ENCODE measurements around the gene ARL10.
A peak's percentile ranks its signal among the peaks of the same experiment; 100 is the strongest.

Gene ARL10, protein sequence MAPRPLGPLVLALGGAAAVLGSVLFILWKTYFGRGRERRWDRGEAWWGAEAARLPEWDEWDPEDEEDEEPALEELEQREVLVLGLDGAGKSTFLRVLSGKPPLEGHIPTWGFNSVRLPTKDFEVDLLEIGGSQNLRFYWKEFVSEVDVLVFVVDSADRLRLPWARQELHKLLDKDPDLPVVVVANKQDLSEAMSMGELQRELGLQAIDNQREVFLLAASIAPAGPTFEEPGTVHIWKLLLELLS

DNA sequence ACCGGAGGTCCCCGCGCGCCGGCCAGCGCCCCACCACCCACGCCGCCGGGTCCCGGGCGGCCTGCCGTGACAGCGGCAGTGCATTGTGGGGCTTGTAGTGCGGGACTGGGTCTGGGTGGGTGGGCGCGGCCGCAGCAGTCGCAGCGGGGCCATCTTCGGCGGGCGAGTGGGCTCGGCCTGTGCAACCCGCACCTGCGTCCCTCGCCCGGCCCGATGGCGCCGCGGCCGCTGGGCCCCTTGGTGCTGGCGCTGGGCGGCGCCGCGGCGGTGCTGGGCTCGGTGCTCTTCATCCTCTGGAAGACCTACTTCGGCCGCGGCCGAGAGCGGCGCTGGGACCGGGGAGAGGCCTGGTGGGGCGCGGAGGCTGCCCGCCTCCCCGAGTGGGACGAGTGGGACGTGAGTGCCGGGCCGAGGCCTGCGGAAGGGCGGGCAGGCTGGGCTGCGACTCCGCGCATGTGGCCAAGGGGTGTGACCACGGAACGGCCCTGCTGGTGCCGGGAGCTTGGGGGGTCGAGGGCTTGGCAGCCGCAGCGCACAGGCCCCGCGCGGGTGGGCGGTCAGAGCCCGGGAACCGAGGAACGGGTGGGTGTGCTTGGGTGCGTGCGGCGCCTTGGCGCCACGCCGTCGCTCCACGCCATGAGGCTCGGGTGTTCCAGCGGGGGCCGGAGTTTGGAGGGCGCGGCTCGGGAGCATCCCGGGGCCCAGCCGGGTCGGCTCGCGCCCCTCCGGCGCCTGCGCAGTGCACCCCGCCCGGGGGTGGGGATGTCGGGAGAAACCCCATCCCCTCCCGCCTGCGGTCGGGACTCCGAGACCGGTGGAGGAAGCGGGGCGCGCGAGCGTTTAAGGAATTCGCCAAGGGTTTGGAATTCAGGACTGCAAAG lies at the start of gene ARL10:
Gene ARL10 (plus strand): TSS at position 137 of the 881 bp plus-strand sequence. CDS start 77 bp downstream, at position 214.
- no peak within 1 kb of the TSS for H3K27ac Mint-ChIP-seq

DNA sequence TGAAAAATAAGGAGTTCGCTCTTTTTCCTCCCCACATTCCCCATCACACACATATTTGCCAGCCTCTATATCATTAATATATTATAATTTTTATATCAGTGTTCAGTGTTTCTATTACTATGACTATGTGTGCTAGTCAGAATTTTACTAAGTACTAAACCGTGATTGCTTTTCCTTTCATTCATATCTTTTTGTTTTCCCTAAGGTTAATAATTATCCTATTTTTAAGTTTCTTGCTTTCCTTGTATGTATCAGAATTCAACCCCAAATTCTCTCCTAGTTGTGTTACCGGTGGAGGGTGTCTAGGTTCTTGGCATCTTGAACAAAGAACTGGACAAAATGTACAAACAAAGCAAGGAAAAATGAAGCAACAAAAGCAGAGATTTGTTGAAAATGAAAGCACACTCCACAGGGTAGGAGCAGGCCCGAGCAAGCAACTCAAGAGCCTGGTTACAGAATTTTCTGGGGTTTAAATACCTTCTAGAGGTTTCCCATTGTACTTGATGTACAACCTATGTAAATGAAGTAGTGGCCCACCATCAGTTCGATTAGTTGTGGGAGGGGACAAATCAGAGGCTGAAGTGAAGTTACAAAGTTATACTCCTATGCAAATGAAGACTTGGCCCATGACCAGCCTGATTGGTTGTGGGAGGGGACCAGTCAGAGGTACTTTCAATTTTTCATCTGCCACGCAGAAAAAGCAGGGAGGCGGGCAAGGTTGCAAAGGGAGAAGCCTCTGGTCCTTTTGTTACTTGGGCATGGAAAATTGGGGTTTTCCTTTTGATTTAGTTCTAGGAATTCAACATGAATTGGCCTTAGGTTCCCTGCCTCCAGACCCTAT lies 47.5 kb upstream of the ARL10 start:
- H3K27me3 Mint-ChIP-seq (ENCODE audit: low read depth, poor library complexity), result peaks cover 2% of the 10 kb centered on the region
- no peak overlapping the region for H3K4me3 Mint-ChIP-seq
- peaks cover 70% of the 10 kb centered on the region for H3K36me3 Mint-ChIP-seq (ENCODE audit: low read depth)
- no peak overlapping the region for H3K27ac Mint-ChIP-seq
- DNase-seq, result no peak
- no peaks in the 10 kb centered on the region for H3K9me3 Mint-ChIP-seq
- TF ChIP-seq, protein P1, sequence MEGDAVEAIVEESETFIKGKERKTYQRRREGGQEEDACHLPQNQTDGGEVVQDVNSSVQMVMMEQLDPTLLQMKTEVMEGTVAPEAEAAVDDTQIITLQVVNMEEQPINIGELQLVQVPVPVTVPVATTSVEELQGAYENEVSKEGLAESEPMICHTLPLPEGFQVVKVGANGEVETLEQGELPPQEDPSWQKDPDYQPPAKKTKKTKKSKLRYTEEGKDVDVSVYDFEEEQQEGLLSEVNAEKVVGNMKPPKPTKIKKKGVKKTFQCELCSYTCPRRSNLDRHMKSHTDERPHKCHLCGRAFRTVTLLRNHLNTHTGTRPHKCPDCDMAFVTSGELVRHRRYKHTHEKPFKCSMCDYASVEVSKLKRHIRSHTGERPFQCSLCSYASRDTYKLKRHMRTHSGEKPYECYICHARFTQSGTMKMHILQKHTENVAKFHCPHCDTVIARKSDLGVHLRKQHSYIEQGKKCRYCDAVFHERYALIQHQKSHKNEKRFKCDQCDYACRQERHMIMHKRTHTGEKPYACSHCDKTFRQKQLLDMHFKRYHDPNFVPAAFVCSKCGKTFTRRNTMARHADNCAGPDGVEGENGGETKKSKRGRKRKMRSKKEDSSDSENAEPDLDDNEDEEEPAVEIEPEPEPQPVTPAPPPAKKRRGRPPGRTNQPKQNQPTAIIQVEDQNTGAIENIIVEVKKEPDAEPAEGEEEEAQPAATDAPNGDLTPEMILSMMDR (IDR thresholded peaks at IDR 0.05), result no peak
- no peaks in the 10 kb centered on the region for H3K4me1 Mint-ChIP-seq

More for the DNA sequence above, at the start of gene ARL10:
- DNase-seq, result peak; percentile 76
- H3K36me3 Mint-ChIP-seq (ENCODE audit: low read depth), result peaks cover 33% of the 10 kb centered on the region
- TF ChIP-seq, protein P1 (IDR thresholded peaks at IDR 0.05), result no peak
- peaks cover 58% of the 10 kb centered on the region for H3K27me3 Mint-ChIP-seq (ENCODE audit: low read depth, poor library complexity)
- peak within 1 kb of the TSS; percentile 79 for H3K4me3 Mint-ChIP-seq
- H3K9me3 Mint-ChIP-seq, result no peaks in the 10 kb centered on the region
- H3K4me1 Mint-ChIP-seq, result peaks cover 19% of the 10 kb centered on the region

DNA sequence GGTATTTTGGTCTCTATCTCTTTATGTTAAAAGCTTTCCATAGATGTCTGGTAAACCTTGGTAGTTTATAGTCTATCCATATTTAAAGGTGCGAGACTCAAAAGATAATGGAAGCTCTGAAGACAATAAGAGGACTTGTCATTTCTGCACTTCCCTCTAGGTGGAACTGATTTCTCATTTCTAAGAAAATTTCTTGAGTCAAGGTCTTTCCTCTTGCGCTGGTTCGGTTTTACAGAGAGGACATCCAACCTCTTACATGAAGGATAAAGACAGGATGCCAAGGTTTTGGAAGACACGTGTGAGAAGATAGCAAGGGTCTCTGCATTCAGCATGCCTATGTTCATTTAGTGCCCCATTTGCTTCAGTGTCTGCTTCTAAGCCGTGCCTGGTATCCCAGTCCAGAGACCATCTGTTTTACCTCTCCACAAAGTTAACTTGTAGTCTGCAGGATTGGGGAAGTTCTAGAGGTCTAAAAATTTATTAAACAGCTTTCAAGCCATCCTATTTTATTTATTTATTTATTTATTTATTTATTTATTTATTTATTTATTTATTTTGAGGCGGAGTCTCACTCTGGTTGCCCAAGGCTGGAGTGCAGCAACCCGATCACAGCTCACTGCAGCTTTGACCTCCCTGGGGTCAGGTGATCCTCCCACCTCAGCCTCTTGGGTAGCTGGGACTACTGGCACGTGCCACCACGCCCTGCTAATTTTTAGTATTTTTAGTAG lies 45.3 kb upstream of the ARL10 start:
- no peak overlapping the region for H3K4me3 Mint-ChIP-seq
- H3K27ac Mint-ChIP-seq, result no peak overlapping the region
- peaks cover 2% of the 10 kb centered on the region for H3K27me3 Mint-ChIP-seq (ENCODE audit: low read depth, poor library complexity)
- H3K4me1 Mint-ChIP-seq, result no peaks in the 10 kb centered on the region
- no peak for DNase-seq
- no peaks in the 10 kb centered on the region for H3K9me3 Mint-ChIP-seq
- peaks cover 72% of the 10 kb centered on the region for H3K36me3 Mint-ChIP-seq (ENCODE audit: low read depth)
- TF ChIP-seq, protein P1 (IDR thresholded peaks at IDR 0.05), result no peak

DNA sequence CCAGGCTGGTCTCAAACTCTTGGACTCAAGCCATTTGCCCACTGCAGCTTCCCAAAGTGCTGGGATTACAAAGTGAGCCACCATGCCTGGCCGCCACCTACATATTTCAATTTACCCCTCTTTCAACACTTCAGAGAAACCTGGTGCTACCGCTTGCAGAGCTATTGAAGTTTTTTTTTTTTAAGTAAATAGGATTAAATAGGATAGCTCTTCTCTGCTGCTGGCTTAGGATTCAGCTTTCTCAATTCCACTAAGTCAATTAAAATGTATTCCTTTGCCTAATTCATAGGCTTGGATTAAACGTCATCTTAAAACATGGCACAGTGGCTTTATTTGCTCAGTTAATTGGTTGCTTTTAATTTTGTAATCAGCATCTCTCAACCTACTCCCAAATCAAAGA lies 44.7 kb upstream of the ARL10 start:
- Mint-ChIP-seq H3K36me3 (ENCODE audit: low read depth) (peaks cover 69% of the 10 kb centered on the region), H3K27me3 (ENCODE audit: low read depth, poor library complexity) (peaks cover 2% of the 10 kb centered on the region), H3K27ac (no peak overlapping the region), H3K4me3 (no peak overlapping the region), H3K4me1 (no peaks in the 10 kb centered on the region), H3K9me3 (no peaks in the 10 kb centered on the region)
- no peak for DNase-seq
- TF ChIP-seq, protein P1 (IDR thresholded peaks at IDR 0.05), result no peak

DNA sequence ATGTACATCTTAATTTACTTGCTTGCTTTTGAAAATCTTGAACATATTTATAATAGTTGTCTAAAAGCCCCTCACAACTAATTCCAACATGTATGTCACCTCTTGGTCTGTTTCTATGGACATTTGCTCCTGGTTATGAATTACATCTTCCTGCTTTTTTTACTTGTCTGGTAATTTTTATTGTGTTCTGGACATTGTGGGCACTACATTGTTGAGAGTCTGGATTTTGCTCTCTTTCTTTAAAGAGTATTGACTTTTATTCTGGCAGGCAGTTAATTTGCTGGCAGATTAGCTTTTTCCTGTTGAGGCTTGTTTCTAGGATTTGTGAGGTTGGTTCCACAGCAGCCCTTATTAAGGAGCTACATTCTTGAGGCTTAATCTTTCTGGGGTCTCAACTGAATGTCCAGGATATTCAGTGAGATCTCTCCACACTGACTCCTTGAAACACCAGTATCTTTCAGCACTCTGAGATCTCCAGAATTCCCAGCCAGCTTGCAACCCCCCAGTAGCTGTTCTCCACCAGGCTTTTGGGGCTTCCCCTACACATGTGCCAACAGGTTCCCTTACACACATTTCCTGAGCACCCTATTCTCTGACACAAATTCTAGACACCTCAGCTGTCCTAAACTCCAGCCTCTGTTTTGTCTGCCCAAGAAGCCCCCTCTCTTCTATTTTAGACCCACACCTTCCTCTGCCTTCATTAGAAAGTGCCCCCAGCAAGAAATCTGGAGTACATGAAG lies 31.1 kb upstream of the ARL10 start:
- peaks cover 68% of the 10 kb centered on the region for H3K36me3 Mint-ChIP-seq (ENCODE audit: low read depth)
- H3K27me3 Mint-ChIP-seq (ENCODE audit: low read depth, poor library complexity), result no peaks in the 10 kb centered on the region

More for the DNA sequence above, 31.1 kb upstream of the ARL10 start:
- Mint-ChIP-seq H3K4me3 (no peak overlapping the region), H3K9me3 (peaks cover 16% of the 10 kb centered on the region), H3K4me1 (no peaks in the 10 kb centered on the region), H3K27ac (no peak overlapping the region)
- DNase-seq, result no peak
- TF ChIP-seq, protein P1 (IDR thresholded peaks at IDR 0.05), result no peak

Data from nephron progenitor cell (in vitro differentiated cells).